ENCODE measurements around the gene TPCN1.

Gene TPCN1

DNA sequence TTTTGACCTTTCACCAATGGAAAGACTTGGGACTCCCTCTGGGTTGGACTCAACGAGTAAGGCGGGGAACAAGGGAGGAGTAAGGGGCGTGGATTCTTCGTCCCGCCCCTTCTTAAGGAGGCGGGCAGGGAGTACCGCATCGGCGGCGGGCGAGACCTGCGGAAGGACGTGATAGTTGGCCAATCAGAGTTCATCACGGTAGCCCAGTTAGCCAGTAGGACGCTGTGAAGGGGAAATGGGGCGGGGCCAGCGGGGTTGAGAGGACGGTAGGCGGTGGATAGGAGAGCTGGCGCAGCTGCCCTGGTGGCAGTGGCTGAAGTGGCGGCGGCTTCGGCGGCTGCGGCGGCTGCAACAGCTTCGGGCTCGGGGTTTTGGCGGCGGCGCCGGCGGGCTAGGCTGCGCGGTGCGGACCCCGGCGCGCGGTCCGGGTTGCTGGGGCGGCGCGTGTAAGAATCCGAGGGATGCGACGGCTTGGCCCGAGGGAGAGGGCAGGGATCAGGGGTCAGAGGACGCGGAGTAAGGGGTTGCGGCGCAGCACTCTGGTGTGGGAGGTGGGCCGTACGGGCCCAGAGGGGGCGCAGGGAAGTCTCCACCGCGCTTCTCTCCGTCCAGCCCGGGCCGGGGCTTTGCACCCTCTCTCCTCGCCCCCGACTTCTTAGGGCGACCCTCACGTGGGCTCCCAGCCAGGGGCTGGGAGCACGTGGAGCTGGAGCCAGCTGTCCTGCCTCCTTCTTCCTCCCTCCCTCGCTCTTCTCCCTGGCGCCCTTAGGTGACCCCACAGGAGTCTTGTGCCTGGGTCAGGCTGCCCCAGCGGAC lies at the start of gene TPCN1:
TSS of gene TPCN1 (plus strand) at position 284 of the 816 bp plus-strand sequence. CDS start 5,389 bp downstream, outside the sequence.
- Histone ChIP-seq H3K9me3 (ENCODE audit: control insufficient read depth in 5 of 5, low read length in 5 of 5) (no peaks in the 10 kb centered on the region), H3K36me3 (ENCODE audit: control insufficient read depth in 5 of 5, insufficient read depth in 5 of 5, low read length in 5 of 5) (no peaks in the 10 kb centered on the region), H3K9ac (ENCODE audit: low read length in 5 of 5) (peak within 1 kb of the TSS; percentile 81 to 96 (median 89)), H3K27ac (ENCODE audit: low read depth, low read length) (peak within 1 kb of the TSS; percentile 91), H3K4me1 (ENCODE audit: control insufficient read depth in 5 of 5, insufficient read depth in 5 of 5, low read length in 5 of 5) (peaks cover 3 to 51% (median 38%) of the 10 kb centered on the region in 5 donors), H3K27me3 (ENCODE audit: control insufficient read depth in 5 of 5, insufficient read depth in 4 of 5, low read length in 5 of 5) (no peaks in the 10 kb centered on the region), H3K4me3 (ENCODE audit: low read depth in 1 of 5, low read length in 5 of 5) (peak within 1 kb of the TSS; percentile 76 to 92 (median 88))

DNA sequence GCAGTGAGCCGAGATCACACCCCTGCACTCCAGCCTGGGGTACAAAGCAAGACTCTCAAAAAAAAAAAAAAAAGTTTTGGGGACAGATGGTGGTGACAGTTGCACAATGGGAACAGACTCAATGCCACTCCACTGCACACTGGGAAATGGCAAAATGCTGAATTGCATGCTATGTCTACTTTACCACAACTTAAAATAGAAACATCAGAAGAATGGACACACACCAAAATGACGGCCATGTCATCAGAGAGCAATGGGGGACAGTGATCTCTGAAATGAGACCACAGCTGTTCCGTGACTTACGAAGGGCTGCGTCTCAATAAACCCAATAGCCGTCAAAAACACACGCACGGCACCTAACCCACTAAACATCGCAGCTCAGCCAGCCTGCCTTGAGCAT lies 49.7 kb upstream of the TPCN1 start:
- no peaks in the 10 kb centered on the region for H3K9me3 ChIP-seq (ENCODE audit: control insufficient read depth in 5 of 5, low read length in 5 of 5)
- H3K4me3 ChIP-seq (ENCODE audit: low read depth in 1 of 5, low read length in 5 of 5), result no peak overlapping the region
- H3K27ac ChIP-seq (ENCODE audit: low read depth, low read length), result no peak overlapping the region
- no peaks in the 10 kb centered on the region for H3K27me3 ChIP-seq (ENCODE audit: control insufficient read depth in 5 of 5, insufficient read depth in 4 of 5, low read length in 5 of 5)
- H3K36me3 ChIP-seq (ENCODE audit: control insufficient read depth in 5 of 5, insufficient read depth in 5 of 5, low read length in 5 of 5), result peaks cover 6 to 93% (median 83%) of the 10 kb centered on the region in 5 donors
- H3K4me1 ChIP-seq (ENCODE audit: control insufficient read depth in 5 of 5, insufficient read depth in 5 of 5, low read length in 5 of 5), result peaks cover 0 to 2% (median 0%) of the 10 kb centered on the region in 5 donors
- no peak overlapping the region for H3K9ac ChIP-seq (ENCODE audit: low read length in 5 of 5)

DNA sequence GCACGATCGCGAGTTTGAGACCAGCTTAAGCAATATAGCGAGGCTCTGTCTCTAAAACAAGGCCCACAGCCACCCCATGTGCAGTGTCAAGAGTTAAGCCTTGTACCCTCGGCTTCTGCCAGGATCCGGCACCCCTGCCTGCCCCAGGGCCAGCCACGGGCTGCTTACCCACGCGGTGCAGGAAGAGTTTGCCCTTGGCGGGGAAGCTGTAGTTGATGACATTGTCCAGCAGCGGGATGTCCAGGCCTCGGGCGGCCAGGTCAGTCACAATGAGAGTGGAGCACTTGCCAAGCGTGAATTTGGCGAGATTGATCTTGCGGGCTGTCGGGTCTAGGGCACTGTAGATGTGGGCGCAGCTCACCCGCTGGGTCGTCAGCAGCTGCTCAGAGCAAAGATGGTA lies 49.1 kb upstream of the TPCN1 start:
- H3K4me1 ChIP-seq (ENCODE audit: control insufficient read depth in 5 of 5, insufficient read depth in 5 of 5, low read length in 5 of 5), result peaks cover 0 to 2% (median 0%) of the 10 kb centered on the region in 5 donors
- no peaks in the 10 kb centered on the region for H3K27me3 ChIP-seq (ENCODE audit: control insufficient read depth in 5 of 5, insufficient read depth in 4 of 5, low read length in 5 of 5)
- H3K4me3 ChIP-seq (ENCODE audit: low read depth in 1 of 5, low read length in 5 of 5), result no peak overlapping the region
- no peak overlapping the region for H3K27ac ChIP-seq (ENCODE audit: low read depth, low read length)
- peaks cover 0 to 6% (median 5%) of the 10 kb centered on the region in 5 donors for H3K9me3 ChIP-seq (ENCODE audit: control insufficient read depth in 5 of 5, low read length in 5 of 5)
- H3K9ac ChIP-seq (ENCODE audit: low read length in 5 of 5), result no peak overlapping the region
- peaks cover 3 to 93% (median 83%) of the 10 kb centered on the region in 5 donors for H3K36me3 ChIP-seq (ENCODE audit: control insufficient read depth in 5 of 5, insufficient read depth in 5 of 5, low read length in 5 of 5)

DNA sequence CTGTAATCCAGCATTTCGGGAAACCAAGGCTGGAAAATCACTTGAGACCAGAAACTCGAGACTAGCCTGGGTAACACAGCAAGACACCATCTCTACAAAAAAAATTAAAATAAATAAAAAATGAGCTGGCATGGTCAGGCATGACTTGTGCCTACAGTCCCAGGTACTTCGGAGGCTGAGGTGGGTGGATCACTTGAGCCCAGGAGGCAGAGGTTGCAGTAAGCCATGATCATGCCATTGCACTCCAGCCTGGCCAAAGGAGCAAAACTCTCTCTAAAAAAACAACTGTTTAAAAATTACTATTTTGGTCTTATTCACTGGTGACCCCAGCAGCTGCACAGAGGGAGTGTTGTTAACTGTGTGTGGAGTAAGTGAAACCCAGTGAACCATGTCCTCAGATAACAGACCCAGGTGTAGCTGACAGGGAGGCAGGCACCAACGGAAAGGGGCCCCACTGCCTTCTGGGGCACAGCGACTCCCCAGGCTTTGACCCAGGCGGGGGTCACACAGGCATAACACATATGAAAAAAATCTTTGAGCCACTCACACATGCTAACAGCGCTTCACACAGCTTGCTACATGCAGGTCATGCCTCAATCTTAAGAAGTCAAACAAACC lies 48.1 kb upstream of the TPCN1 start:
- H3K36me3 ChIP-seq (ENCODE audit: control insufficient read depth in 5 of 5, insufficient read depth in 5 of 5, low read length in 5 of 5), result peaks cover 8 to 93% (median 83%) of the 10 kb centered on the region in 5 donors

DNA sequence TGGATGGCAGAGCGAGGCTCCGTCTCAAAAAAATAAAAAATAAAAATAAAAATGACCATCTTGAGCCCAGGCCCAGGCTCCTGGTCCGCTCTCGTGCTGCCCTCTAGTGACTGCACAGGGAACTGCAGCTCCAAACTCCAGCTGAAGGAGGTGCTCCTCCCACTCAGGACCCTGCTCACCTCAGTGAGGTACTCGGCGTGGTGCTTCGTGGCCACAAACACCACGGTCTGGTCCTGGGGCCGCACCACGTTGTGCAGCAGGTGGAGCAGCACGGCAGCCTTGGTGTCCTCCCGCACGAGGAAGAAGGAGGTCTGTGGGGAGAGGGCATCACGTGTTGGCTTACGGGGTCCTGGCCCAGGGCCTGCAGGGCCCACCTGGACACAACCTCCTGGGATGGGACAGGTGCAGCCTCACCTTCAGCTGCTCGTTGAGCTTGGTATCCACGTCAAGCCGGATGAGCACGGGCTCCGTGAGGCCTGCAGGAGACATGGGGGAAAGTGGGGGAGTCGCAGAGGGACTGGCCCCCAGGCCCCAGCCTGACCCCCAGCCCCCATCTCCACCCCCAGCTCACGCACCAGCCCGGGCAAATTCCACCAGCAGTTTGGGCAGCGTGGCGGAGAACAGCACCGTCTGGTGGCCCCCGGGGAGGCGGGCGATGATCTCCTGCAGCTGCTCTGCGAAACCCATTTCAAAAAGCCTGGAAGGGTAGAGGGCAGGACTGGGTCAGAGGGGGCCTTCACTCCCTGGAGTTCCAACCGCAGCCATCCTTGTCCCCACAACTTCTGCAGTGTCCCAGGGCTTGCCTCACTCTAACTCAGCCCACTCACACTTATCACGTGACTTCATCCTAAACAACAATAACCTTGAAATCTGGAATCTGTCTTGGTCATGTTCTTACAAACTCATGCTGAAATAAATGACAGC lies 46.5 kb upstream of the TPCN1 start:
- H3K36me3 ChIP-seq (ENCODE audit: control insufficient read depth in 5 of 5, insufficient read depth in 5 of 5, low read length in 5 of 5), result peaks cover 10 to 93% (median 85%) of the 10 kb centered on the region in 5 donors
- H3K9me3 ChIP-seq (ENCODE audit: control insufficient read depth in 5 of 5, low read length in 5 of 5), result peaks cover 0 to 11% (median 7%) of the 10 kb centered on the region in 5 donors
- H3K27me3 ChIP-seq (ENCODE audit: control insufficient read depth in 5 of 5, insufficient read depth in 4 of 5, low read length in 5 of 5), result no peaks in the 10 kb centered on the region
- no peak overlapping the region for H3K9ac ChIP-seq (ENCODE audit: low read length in 5 of 5)
- peaks cover 0 to 2% (median 0%) of the 10 kb centered on the region in 5 donors for H3K4me1 ChIP-seq (ENCODE audit: control insufficient read depth in 5 of 5, insufficient read depth in 5 of 5, low read length in 5 of 5)
- no peak overlapping the region for H3K4me3 ChIP-seq (ENCODE audit: low read depth in 1 of 5, low read length in 5 of 5)
- no peak overlapping the region for H3K27ac ChIP-seq (ENCODE audit: low read depth, low read length)

More for the DNA sequence above, 48.1 kb upstream of the TPCN1 start:
- no peaks in the 10 kb centered on the region for H3K27me3 ChIP-seq (ENCODE audit: control insufficient read depth in 5 of 5, insufficient read depth in 4 of 5, low read length in 5 of 5)
- H3K4me1 ChIP-seq (ENCODE audit: control insufficient read depth in 5 of 5, insufficient read depth in 5 of 5, low read length in 5 of 5), result peaks cover 0 to 2% (median 0%) of the 10 kb centered on the region in 5 donors
- H3K27ac ChIP-seq (ENCODE audit: low read depth, low read length), result no peak overlapping the region
- no peak overlapping the region for H3K4me3 ChIP-seq (ENCODE audit: low read depth in 1 of 5, low read length in 5 of 5)
- no peak overlapping the region for H3K9ac ChIP-seq (ENCODE audit: low read length in 5 of 5)
- H3K9me3 ChIP-seq (ENCODE audit: control insufficient read depth in 5 of 5, low read length in 5 of 5), result peaks cover 0 to 11% (median 7%) of the 10 kb centered on the region in 5 donors

DNA sequence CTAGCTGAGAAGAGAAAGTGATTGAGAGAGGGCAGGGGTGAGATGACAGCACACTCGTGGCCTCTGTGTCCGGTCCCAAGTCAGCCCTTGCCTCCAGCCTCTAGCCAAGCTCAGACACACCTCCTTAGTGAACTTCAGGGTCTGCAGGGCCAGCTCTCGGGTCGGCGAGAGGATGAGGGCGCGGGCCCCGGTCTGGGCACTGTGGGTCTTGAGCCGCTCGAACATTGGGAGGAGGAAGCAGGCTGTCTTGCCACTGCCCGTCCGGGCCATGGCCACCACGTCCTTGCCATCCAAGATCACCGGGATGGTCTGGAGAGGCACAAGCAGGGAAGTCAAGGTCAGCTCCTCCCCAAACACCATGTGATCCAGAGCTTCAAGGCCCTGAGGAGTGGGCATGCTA lies 42.2 kb upstream of the TPCN1 start:
- H3K4me1 ChIP-seq (ENCODE audit: control insufficient read depth in 5 of 5, insufficient read depth in 5 of 5, low read length in 5 of 5), result peaks cover under 1 to 7% (median 5%) of the 10 kb centered on the region in 5 donors
- no peak overlapping the region for H3K27ac ChIP-seq (ENCODE audit: low read depth, low read length)
- H3K4me3 ChIP-seq (ENCODE audit: low read depth in 1 of 5, low read length in 5 of 5), result no peak overlapping the region
- H3K36me3 ChIP-seq (ENCODE audit: control insufficient read depth in 5 of 5, insufficient read depth in 5 of 5, low read length in 5 of 5), result peaks cover 7 to 63% (median 59%) of the 10 kb centered on the region in 5 donors
- no peaks in the 10 kb centered on the region for H3K27me3 ChIP-seq (ENCODE audit: control insufficient read depth in 5 of 5, insufficient read depth in 4 of 5, low read length in 5 of 5)
- no peak overlapping the region for H3K9ac ChIP-seq (ENCODE audit: low read length in 5 of 5)
- peaks cover 0 to 11% (median 7%) of the 10 kb centered on the region in 5 donors for H3K9me3 ChIP-seq (ENCODE audit: control insufficient read depth in 5 of 5, low read length in 5 of 5)

DNA sequence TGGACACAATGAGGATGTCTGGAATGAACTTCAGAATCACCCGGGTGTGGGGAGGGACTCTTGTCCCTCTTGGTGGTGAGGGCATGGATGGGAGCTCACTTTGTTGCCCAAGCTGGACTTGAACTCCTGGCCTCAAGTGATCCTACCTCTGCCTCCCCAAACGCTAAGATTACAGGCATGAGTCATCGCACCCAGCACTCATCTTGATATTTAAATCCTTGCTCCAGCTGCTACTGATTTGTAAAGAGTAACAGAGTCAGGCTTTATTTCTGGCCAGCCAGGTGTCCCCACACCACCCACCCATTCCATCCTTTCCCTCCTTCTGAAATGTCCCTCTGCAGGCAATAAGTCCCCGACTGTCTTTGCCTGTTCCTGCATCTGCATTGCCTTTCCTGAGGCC lies 40.9 kb upstream of the TPCN1 start:
- Histone ChIP-seq H3K4me3 (ENCODE audit: low read depth in 1 of 5, low read length in 5 of 5) (no peak overlapping the region), H3K9me3 (ENCODE audit: control insufficient read depth in 5 of 5, low read length in 5 of 5) (peaks cover 0 to 11% (median 7%) of the 10 kb centered on the region in 5 donors), H3K9ac (ENCODE audit: low read length in 5 of 5) (no peak overlapping the region), H3K36me3 (ENCODE audit: control insufficient read depth in 5 of 5, insufficient read depth in 5 of 5, low read length in 5 of 5) (peaks cover 7 to 53% (median 51%) of the 10 kb centered on the region in 5 donors), H3K27ac (ENCODE audit: low read depth, low read length) (no peak overlapping the region), H3K27me3 (ENCODE audit: control insufficient read depth in 5 of 5, insufficient read depth in 4 of 5, low read length in 5 of 5) (no peaks in the 10 kb centered on the region), H3K4me1 (ENCODE audit: control insufficient read depth in 5 of 5, insufficient read depth in 5 of 5, low read length in 5 of 5) (peaks cover 5 to 13% (median 8%) of the 10 kb centered on the region in 5 donors)

DNA sequence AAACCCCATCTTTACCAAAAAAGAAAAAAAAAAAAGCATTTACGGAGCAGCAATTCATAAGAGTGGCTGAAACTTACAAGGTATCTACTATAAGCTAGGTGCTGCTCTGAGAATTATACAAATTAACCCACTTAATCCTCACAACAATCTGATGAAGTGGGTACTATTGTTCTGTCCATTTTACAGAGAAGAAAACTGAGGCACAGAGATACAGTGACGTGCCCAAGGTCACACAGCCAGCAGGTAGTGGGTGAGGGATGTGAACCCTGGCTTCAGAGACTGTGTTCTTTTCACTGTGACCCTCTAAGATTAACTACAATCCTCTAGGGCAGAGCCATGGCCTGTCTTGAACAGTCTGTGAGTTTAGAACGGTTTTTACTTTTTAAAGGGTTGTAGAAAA lies 39.3 kb upstream of the TPCN1 start:
- H3K27me3 ChIP-seq (ENCODE audit: control insufficient read depth in 5 of 5, insufficient read depth in 4 of 5, low read length in 5 of 5), result no peaks in the 10 kb centered on the region
- peaks cover 8 to 27% (median 22%) of the 10 kb centered on the region in 5 donors for H3K4me1 ChIP-seq (ENCODE audit: control insufficient read depth in 5 of 5, insufficient read depth in 5 of 5, low read length in 5 of 5)
- H3K9ac ChIP-seq (ENCODE audit: low read length in 5 of 5), result peak overlapping the region in 1 of 5 donors; percentile 23
- peaks cover 7 to 44% (median 41%) of the 10 kb centered on the region in 5 donors for H3K36me3 ChIP-seq (ENCODE audit: control insufficient read depth in 5 of 5, insufficient read depth in 5 of 5, low read length in 5 of 5)
- no peak overlapping the region for H3K4me3 ChIP-seq (ENCODE audit: low read depth in 1 of 5, low read length in 5 of 5)
- no peak overlapping the region for H3K27ac ChIP-seq (ENCODE audit: low read depth, low read length)
- peaks cover 0 to 7% (median 4%) of the 10 kb centered on the region in 5 donors for H3K9me3 ChIP-seq (ENCODE audit: control insufficient read depth in 5 of 5, low read length in 5 of 5)

DNA sequence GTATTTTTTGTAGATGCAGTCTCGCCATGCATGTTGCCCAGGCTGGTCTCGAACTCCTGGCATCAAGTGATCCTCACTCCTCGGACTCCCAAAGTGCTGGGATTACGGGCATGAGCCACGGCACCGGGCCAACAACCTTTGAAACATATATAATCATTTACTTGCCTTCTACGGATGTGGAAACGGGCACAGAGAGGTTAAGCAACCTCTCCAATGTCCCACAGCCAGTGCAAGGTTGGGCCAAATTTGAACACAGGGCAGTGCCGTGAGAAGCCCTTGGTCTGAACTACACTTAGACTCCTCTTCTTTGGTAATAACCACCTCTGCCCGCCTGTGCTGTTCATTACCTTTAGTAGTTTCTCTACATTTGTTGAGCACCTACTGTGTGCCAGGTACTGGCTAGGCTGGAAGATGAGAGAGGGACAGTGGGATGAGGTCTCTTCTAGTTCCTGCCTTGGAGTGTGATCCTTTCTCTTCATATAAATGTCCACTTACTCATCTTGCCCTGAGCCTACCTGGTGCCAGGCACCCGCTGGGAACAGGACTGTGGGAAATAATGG lies 38.2 kb upstream of the TPCN1 start:
- no peaks in the 10 kb centered on the region for H3K9me3 ChIP-seq (ENCODE audit: control insufficient read depth in 5 of 5, low read length in 5 of 5)
- H3K36me3 ChIP-seq (ENCODE audit: control insufficient read depth in 5 of 5, insufficient read depth in 5 of 5, low read length in 5 of 5), result peaks cover 3 to 33% (median 30%) of the 10 kb centered on the region in 5 donors
- peaks cover 8 to 27% (median 27%) of the 10 kb centered on the region in 5 donors for H3K4me1 ChIP-seq (ENCODE audit: control insufficient read depth in 5 of 5, insufficient read depth in 5 of 5, low read length in 5 of 5)
- H3K27me3 ChIP-seq (ENCODE audit: control insufficient read depth in 5 of 5, insufficient read depth in 4 of 5, low read length in 5 of 5), result no peaks in the 10 kb centered on the region
- H3K4me3 ChIP-seq (ENCODE audit: low read depth in 1 of 5, low read length in 5 of 5), result peak overlapping the region in 1 of 5 donors; percentile 2
- peak overlapping the region in 1 of 5 donors; percentile 3 for H3K9ac ChIP-seq (ENCODE audit: low read length in 5 of 5)
- no peak overlapping the region for H3K27ac ChIP-seq (ENCODE audit: low read depth, low read length)
